IMR-90 (cell line): ENCODE results near the gene DCAF11. TPM values are rescaled to one million over a fixed set of nuclear protein-coding genes. Genes with fewer than 3 reads are reported as not detected.

Experiments used
- ATAC-seq: fragments of 200-7000 bp; cut with Tn5 transposase; 2 replicates; pipeline ENCODE4 v1.9.1; 2020; ENCODE audit warnings: low read depth, mild to moderate bottlenecking, moderate library complexity
- BruUV-seq: library from RNA; stranded (reverse); fragments of 400-500 nt; replicated peaks from 2 replicates; lab custom pipeline; 2021; lab: Mats Ljungman, UMichigan
- CTCF ChIA-PET: fragments of 300-600 bp; formaldehyde crosslinking; extraction: SDS; loops from one replicate; lab custom pipeline; 2021; ENCODE audit warnings: antibody characterized with exemption; lab: Yijun Ruan, JAX
- POLR2A ChIA-PET: fragments of 300-600 bp; sonication (Branson Sonifier 250); formaldehyde crosslinking; loops from one replicate; lab custom pipeline; 2022; ENCODE audit warnings: antibody characterized with exemption; ENCODE audit not compliant: unreplicated experiment; lab: Charles Lee
- DNase-seq: peaks from one replicate; pipeline ENCODE4 v3.0.0; 2013
- H2AFZ ChIP-seq: replicated peaks from 2 replicates; pipeline ENCODE3; 2013; ENCODE audit warnings: low read length, mild to moderate bottlenecking; ENCODE audit not compliant: poor library complexity
- H2AK5ac ChIP-seq: 2 replicates; pipeline ENCODE4 v1.6.1; 2013; ENCODE audit warnings: low read depth, low read length, inconsistent platforms
- H2AK9ac ChIP-seq: replicated peaks from 2 replicates; pipeline ENCODE3; 2013; ENCODE audit warnings: mild to moderate bottlenecking, low read depth, low read length, moderate library complexity; ENCODE audit not compliant: poor library complexity
- H2BK120ac ChIP-seq: 2 replicates; pipeline ENCODE4 v1.6.1; 2013; ENCODE audit warnings: low read depth, low read length, inconsistent platforms
- H2BK15ac ChIP-seq: 3 replicates; pipeline ENCODE4 v1.6.1; 2013; ENCODE audit warnings: low read depth, low read length, inconsistent platforms
- H2BK20ac ChIP-seq: 2 replicates; pipeline ENCODE4 v1.6.1; 2013; ENCODE audit warnings: low read depth, mild to moderate bottlenecking, inconsistent platforms, low read length, moderate library complexity
- H2BK5ac ChIP-seq: 2 replicates; pipeline ENCODE4 v1.6.1; 2013; ENCODE audit warnings: mild to moderate bottlenecking, low read depth, low read length, inconsistent platforms; ENCODE audit not compliant: poor library complexity, severe bottlenecking
- H3K14ac ChIP-seq: replicated peaks from 2 replicates; pipeline ENCODE4 v1.6.1; 2013; ENCODE audit warnings: low read depth, low read length, inconsistent platforms
- H3K18ac ChIP-seq: 2 replicates; pipeline ENCODE4 v1.6.1; 2013; ENCODE audit warnings: low read depth, low read length, control low read depth
- H3K23ac ChIP-seq: 2 replicates; pipeline ENCODE4 v1.6.1; 2013; ENCODE audit warnings: low read depth, low read length, inconsistent platforms
- H3K27ac ChIP-seq: 2 replicates; pipeline ENCODE4 v1.5.1; 2013; ENCODE audit warnings: mild to moderate bottlenecking, control low read depth, low read length; ENCODE audit not compliant: insufficient read depth
- H3K27me3 ChIP-seq: 2 replicates; pipeline ENCODE4 v1.6.1; 2013; ENCODE audit warnings: low read length; ENCODE audit not compliant: control insufficient read depth, insufficient read depth
- H3K36me3 ChIP-seq: 2 replicates; pipeline ENCODE4 v1.6.1; 2013; ENCODE audit warnings: low read length, mixed read lengths; ENCODE audit not compliant: control insufficient read depth, insufficient read depth
- H3K4ac ChIP-seq: 2 replicates; pipeline ENCODE4 v1.6.1; 2013; ENCODE audit warnings: low read depth, low read length, inconsistent platforms
- H3K4me1 ChIP-seq: 2 replicates; pipeline ENCODE4 v1.6.1; 2013; ENCODE audit warnings: low read length, mixed read lengths; ENCODE audit not compliant: control insufficient read depth, insufficient read depth
- H3K4me2 ChIP-seq: 2 replicates; pipeline ENCODE4 v1.6.1; 2013; ENCODE audit warnings: low read depth, mild to moderate bottlenecking, control low read depth, low read length, moderate library complexity
- H3K4me3 ChIP-seq: 2 replicates; pipeline ENCODE4 v1.5.1; 2013; ENCODE audit warnings: low read depth, mild to moderate bottlenecking, control low read depth, low read length, moderate library complexity; ENCODE audit not compliant: insufficient read depth
- H3K56ac ChIP-seq: 2 replicates; pipeline ENCODE4 v1.6.1; 2013; ENCODE audit warnings: low read length, inconsistent platforms; ENCODE audit not compliant: insufficient read depth; ENCODE audit errors: extremely low read depth
- H3K79me1 ChIP-seq, 2 experiments: 2 replicates each; pipeline ENCODE4 v1.6.1; 2013; ENCODE audit warnings: low read length in 2 of 2, inconsistent platforms in 1 of 2, low read depth in 1 of 2
- H3K9ac ChIP-seq: 2 replicates; pipeline ENCODE4 v1.6.1; 2013; ENCODE audit warnings: low read depth, low read length, control low read depth
- H3K9me1 ChIP-seq: 2 replicates; pipeline ENCODE4 v1.6.1; 2013; ENCODE audit warnings: low read length, inconsistent platforms; ENCODE audit not compliant: insufficient read depth
- H3K9me3 ChIP-seq: 2 replicates; pipeline ENCODE4 v1.6.1; 2013; ENCODE audit warnings: low read length; ENCODE audit not compliant: control insufficient read depth, insufficient read depth
- H4K20me1 ChIP-seq: 2 replicates; pipeline ENCODE4 v1.6.1; 2013; ENCODE audit warnings: low read length, inconsistent platforms; ENCODE audit not compliant: insufficient read depth
- H4K5ac ChIP-seq: 2 replicates; pipeline ENCODE4 v1.6.1; 2013; ENCODE audit warnings: mild to moderate bottlenecking, low read depth, low read length, control low read depth
- H4K8ac ChIP-seq, 2 experiments: 2 replicates each; pipeline ENCODE4 v1.6.1; 2013; ENCODE audit warnings: low read depth in 2 of 2, low read length in 2 of 2, control low read depth in 1 of 2, inconsistent platforms in 1 of 2
- H4K91ac ChIP-seq: 2 replicates; pipeline ENCODE4 v1.6.1; 2013; ENCODE audit warnings: low read depth, low read length, inconsistent platforms; ENCODE audit not compliant: insufficient read depth
- BHLHE40 ChIP-seq: fragments of 150-350 bp; IDR thresholded peaks from 2 replicates; pipeline ENCODE4 v1.6.1; 2016; ENCODE audit warnings: mild to moderate bottlenecking, low read depth, low read length
- CEBPB ChIP-seq: IDR thresholded peaks from 2 replicates; pipeline ENCODE4 v1.6.1; 2012; ENCODE audit warnings: low read depth, low read length, improper control_type of control experiment
- CHD1 ChIP-seq: IDR thresholded peaks from 2 replicates; pipeline ENCODE4 v1.6.1; 2012; ENCODE audit warnings: low read depth, low read length, improper control_type of control experiment
- CTCF ChIP-seq: conservative IDR thresholded peaks from 2 replicates; pipeline ENCODE4 v1.5.1; 2012; ENCODE audit warnings: mild to moderate bottlenecking, low read depth, low read length, improper control_type of control experiment
- ELK1 ChIP-seq: fragments of 150-350 bp; IDR thresholded peaks from 2 replicates; pipeline ENCODE4 v1.6.1; 2016; ENCODE audit warnings: low read depth, mild to moderate bottlenecking, low read length, moderate library complexity, borderline replicate concordance
- FOS ChIP-seq: fragments of 150-350 bp; IDR thresholded peaks from 2 replicates; pipeline ENCODE4 v1.6.1; 2016; ENCODE audit warnings: low read depth, low read length
- MAFK ChIP-seq: IDR thresholded peaks from 2 replicates; pipeline ENCODE4 v1.6.1; 2012; ENCODE audit warnings: low read depth, low read length, improper control_type of control experiment
- MAZ ChIP-seq: IDR thresholded peaks from 2 replicates; pipeline ENCODE4 v1.6.1; 2012; ENCODE audit warnings: low read depth, mild to moderate bottlenecking, low read length, improper control_type of control experiment, moderate library complexity, borderline replicate concordance
- MXI1 ChIP-seq: IDR thresholded peaks from 2 replicates; pipeline ENCODE4 v1.6.1; 2012; ENCODE audit warnings: low read depth, mild to moderate bottlenecking, low read length, moderate library complexity, borderline replicate concordance
- NFE2L2 ChIP-seq: fragments of 150-350 bp; IDR thresholded peaks from 2 replicates; pipeline ENCODE4 v1.6.1; 2016; ENCODE audit warnings: low read depth, mild to moderate bottlenecking, low read length
- POLR2A ChIP-seq: IDR thresholded peaks from 2 replicates; pipeline ENCODE4 v1.6.1; 2012; ENCODE audit warnings: mild to moderate bottlenecking, low read depth, low read length
- RAD21 ChIP-seq: IDR thresholded peaks from 2 replicates; pipeline ENCODE4 v1.6.1; 2012; ENCODE audit warnings: low read length, improper control_type of control experiment
- RCOR1 ChIP-seq: IDR thresholded peaks from 2 replicates; pipeline ENCODE4 v1.6.1; 2012; ENCODE audit warnings: mild to moderate bottlenecking, low read length, improper control_type of control experiment; ENCODE audit not compliant: insufficient replicate concordance
- RFX5 ChIP-seq: IDR thresholded peaks from 2 replicates; pipeline ENCODE4 v1.8.0; 2012; ENCODE audit warnings: low read depth, mild to moderate bottlenecking, low read length, moderate library complexity
- SMC3 ChIP-seq: fragments of 150-350 bp; IDR thresholded peaks from 2 replicates; pipeline ENCODE4 v1.6.1; 2016; ENCODE audit warnings: low read depth, mild to moderate bottlenecking, antibody characterized with exemption, low read length, moderate library complexity
- WGBS, 2 experiments: methylation state at CpG; one replicate each; pipeline versions ENCODE4 v1.1.5 to v1.1.7; 2013; ENCODE audit warnings: missing lambda C conversion rate in 2 of 2; ENCODE audit not compliant: insufficient read length in 1 of 2; ENCODE audit errors: extremely low coverage in 2 of 2; 5-methylcytosine and 5-hydroxymethylcytosine counted together
- dilution Hi-C: fragments of 300-500 bp; cut with HindIII; formaldehyde crosslinking; loops from one replicate; pipeline ENCODE4 v1.14.3; 2018; ENCODE audit warnings: low sequenced_read_pairs; ENCODE audit not compliant: unreplicated experiment
- in situ Hi-C: fragments of 300-500 bp; cut with MboI; formaldehyde crosslinking; loops from 3 replicates; pipeline ENCODE4 v1.14.3; 2019; ENCODE audit warnings: low sequenced_read_pairs, inconsistent platforms, mixed read lengths
- intact Hi-C: fragments of 100-400 bp; cut with micrococcal nuclease; formaldehyde crosslinking; loops from 2 replicates; pipeline ENCODE4 v1.10.0; 2022
- polyA plus RNA-seq, 3 experiments: library from polyadenylated mRNA; depleted of rRNA; stranded (reverse); fragments of >200 nt; gene quantifications; 2 replicates each; pipeline ENCODE4 v1.2.3, GENCODE V29; 2012; ENCODE audit warnings: low replicate concordance in 1 of 3
- total RNA-seq: library from RNA; depleted of rRNA; stranded (reverse); fragments of >200 nt; gene quantifications from 2 replicates; pipeline ENCODE4 v1.2.3, GENCODE V29; 2012
- TF ChIP-seq, protein P1 (sequence below): fragments of 150-350 bp; IDR thresholded peaks from 2 replicates; pipeline ENCODE4 v1.6.1; 2017; ENCODE audit warnings: mild to moderate bottlenecking, antibody characterized with exemption, low read length, low read depth

The DCAF11 gene
- total and polyA plus RNA-seq, 2 of the 4 experiments (the other 2 are of a cell fraction), result 21.0 to 52.0 TPM

- Histone ChIP-seq H4K91ac (no peak overlapping the region), H4K8ac (0 out of 4 replicates have a peak overlapping the region, but pooled peaks of 1 of the 2 experiments have one; percentile 14), H3K27ac (no peak overlapping the region), H3K9ac (no peak overlapping the region), H2AFZ (no peak overlapping the region), H3K27me3 (no peaks in the 10 kb centered on the region), H3K4me1 (no peaks in the 10 kb centered on the region), H3K4ac (no peak overlapping the region), H3K56ac (no peak overlapping the region), H3K14ac (no peak overlapping the region), H4K5ac (no peak overlapping the region), H3K18ac (no peak overlapping the region), H2AK9ac (peak overlapping the region; percentile 57), H3K4me2 (no peak overlapping the region), H3K36me3 (peaks cover 30% of the 10 kb centered on the region), H2BK20ac (no peak overlapping the region), H2BK15ac (no peak overlapping the region), H3K9me1 (0 out of 2 replicates have a peak, but pooled peaks cover 3% of the 10 kb centered on the region), H3K9me3 (no peaks in the 10 kb centered on the region), H4K20me1 (no peaks in the 10 kb centered on the region), H2AK5ac (no peak overlapping the region), H2BK5ac (no peak overlapping the region), H3K4me3 (no peak overlapping the region), H2BK120ac (no peak overlapping the region), H3K23ac (no peak overlapping the region), H3K79me1 (no peaks in the 10 kb centered on the region)
- DNase-seq (no peak), ATAC-seq (no peak)
- no TSS peak for BruUV-seq
- 55% methylated on average over 6 of the region's 30 CpGs; no CpG with 5 or more reads in 1 of the 2 experiments for WGBS, 2 experiments
- ChIA-PET POLR2A (no interaction called here), CTCF (no interaction called here)
- dilution Hi-C loops (no loop called here), intact Hi-C loops (no loop called here), in situ Hi-C loops (no loop called here)
- TF ChIP-seq BHLHE40 (no peak), RAD21 (no peak), POLR2A (no peak), RFX5 (no peak), FOS (no peak), RCOR1 (no peak), MXI1 (no peak), NFE2L2 (no peak), ELK1 (no peak), SMC3 (no peak), CTCF (no peak), CEBPB (no peak), MAZ (no peak), MAFK (no peak), CHD1 (no peak)
- TF ChIP-seq, protein P1, sequence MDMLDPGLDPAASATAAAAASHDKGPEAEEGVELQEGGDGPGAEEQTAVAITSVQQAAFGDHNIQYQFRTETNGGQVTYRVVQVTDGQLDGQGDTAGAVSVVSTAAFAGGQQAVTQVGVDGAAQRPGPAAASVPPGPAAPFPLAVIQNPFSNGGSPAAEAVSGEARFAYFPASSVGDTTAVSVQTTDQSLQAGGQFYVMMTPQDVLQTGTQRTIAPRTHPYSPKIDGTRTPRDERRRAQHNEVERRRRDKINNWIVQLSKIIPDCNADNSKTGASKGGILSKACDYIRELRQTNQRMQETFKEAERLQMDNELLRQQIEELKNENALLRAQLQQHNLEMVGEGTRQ, result no peak
Measured at GRCh38 chr14:24172261-24172860, 57.8 kb downstream of the DCAF11 start.
